Breast epithelium (tissue), 4 donors: Measurements from ENCODE around the gene ARNT2. TPM values are rescaled to one million over a fixed set of nuclear protein-coding genes. Genes with fewer than 3 reads are reported as not detected.

ENCODE experiments used
- DNase-seq, 2 donors: peaks; one replicate each; pipeline ENCODE4 v3.0.0-alpha.2; 2019; ENCODE audit warnings: low spot score in 2 of 2
- H3K27ac ChIP-seq, 2 donors: fragments of 200-600 bp; sonication (generic) in 1 of 2; one replicate each; pipeline ENCODE4 v1.5.1; 2016 to 2019; ENCODE audit warnings: mild to moderate bottlenecking in 1 of 2
- H3K27me3 ChIP-seq, 2 donors: fragments of 200-600 bp; sonication (generic) in 1 of 2; one replicate each; pipeline versions ENCODE4 v1.5.1 to v1.6.0; 2017 to 2019; ENCODE audit warnings: control low read depth in 1 of 2, mild to moderate bottlenecking in 1 of 2
- H3K36me3 ChIP-seq: fragments of 200-600 bp; one replicate; pipeline ENCODE4 v1.5.1; 2019
- H3K4me1 ChIP-seq, 2 donors: fragments of 200-600 bp; sonication (generic); one replicate each; pipeline ENCODE4 v1.5.1; 2016 to 2019; ENCODE audit warnings: control low read depth in 1 of 2
- H3K4me3 ChIP-seq, 3 donors: fragments of 200-600 bp; sonication (generic); 1 replicate in 2 of 3; 2 replicates in 1 of 3; pipeline ENCODE4 v1.5.1; 2016 to 2019; ENCODE audit warnings: mild to moderate bottlenecking in 3 of 3, moderate library complexity in 2 of 3
- H3K9me3 ChIP-seq, 2 donors: fragments of 200-600 bp; sonication (generic) in 1 of 2; one replicate each; pipeline ENCODE4 v1.5.1; 2016 to 2019; ENCODE audit warnings: control low read depth in 1 of 2
- CTCF ChIP-seq, 3 donors: fragments of 450-650 bp; IDR thresholded peaks; one replicate each; pipeline ENCODE4 v1.5.1; 2016 to 2017; ENCODE audit warnings: antibody characterized with exemption in 3 of 3, mild to moderate bottlenecking in 3 of 3, moderate library complexity in 3 of 3
- POLR2A ChIP-seq: fragments of 450-650 bp; IDR thresholded peaks from one replicate; pipeline ENCODE4 v1.6.1; 2016; ENCODE audit warnings: antibody characterized with exemption, mild to moderate bottlenecking, moderate library complexity
- POLR2AphosphoS5 ChIP-seq, 3 donors: sonication (generic); formaldehyde crosslinking; IDR thresholded peaks; one replicate each; pipeline ENCODE4 v1.6.1; 2017; ENCODE audit warnings: antibody characterized with exemption in 3 of 3
- intact Hi-C: fragments of 100-400 bp; cut with DNase I; formaldehyde crosslinking; loops from one replicate; pipeline ENCODE4 v1.15.1; 2023; ENCODE audit warnings: low total_unique reads
- total RNA-seq, 3 donors: library from RNA; depleted of rRNA; stranded (reverse); fragments of >200 nt; gene quantifications; one replicate each; pipeline ENCODE4 v1.1.0, GENCODE V29; 2016

Gene ARNT2
- total RNA-seq, 3 donors from 2014 or later: 5.9 to 8.5 (median 7.0) TPM

- TF ChIP-seq CTCF (IDR thresholded peaks at IDR 0.05): no peak
- TF ChIP-seq POLR2A: no peak
- TF ChIP-seq POLR2AphosphoS5 (IDR thresholded peaks at IDR 0.05): no peak
- no peaks in the 10 kb centered on the region for H3K27me3 ChIP-seq
- H3K9me3 ChIP-seq: peaks cover 0 to 6% of the 10 kb centered on the region in 2 donors
- intact Hi-C loops: no loop called here
- no peaks in the 10 kb centered on the region for H3K36me3 ChIP-seq
- no peaks in the 10 kb centered on the region for H3K4me1 ChIP-seq
- no peak overlapping the region for H3K27ac ChIP-seq
- H3K4me3 ChIP-seq: no peak overlapping the region
- no peak for DNase-seq
Measured at GRCh38 chr15:80475572-80475971, 71.4 kb downstream of the ARNT2 start.

GRCh38 chr15:80476036-80476435 lies 71.9 kb downstream of the ARNT2 start:
- no peak overlapping the region for H3K4me3 ChIP-seq
- H3K9me3 ChIP-seq: peaks cover 0 to 6% of the 10 kb centered on the region in 2 donors
- H3K27ac ChIP-seq: no peak overlapping the region
- H3K4me1 ChIP-seq: no peaks in the 10 kb centered on the region
- no peaks in the 10 kb centered on the region for H3K36me3 ChIP-seq
- DNase-seq: no peak
- intact Hi-C loops: no loop called here
- TF ChIP-seq POLR2AphosphoS5 (IDR thresholded peaks at IDR 0.05) (no peak), POLR2A (no peak), CTCF (IDR thresholded peaks at IDR 0.05) (no peak)
- no peaks in the 10 kb centered on the region for H3K27me3 ChIP-seq

DNA sequence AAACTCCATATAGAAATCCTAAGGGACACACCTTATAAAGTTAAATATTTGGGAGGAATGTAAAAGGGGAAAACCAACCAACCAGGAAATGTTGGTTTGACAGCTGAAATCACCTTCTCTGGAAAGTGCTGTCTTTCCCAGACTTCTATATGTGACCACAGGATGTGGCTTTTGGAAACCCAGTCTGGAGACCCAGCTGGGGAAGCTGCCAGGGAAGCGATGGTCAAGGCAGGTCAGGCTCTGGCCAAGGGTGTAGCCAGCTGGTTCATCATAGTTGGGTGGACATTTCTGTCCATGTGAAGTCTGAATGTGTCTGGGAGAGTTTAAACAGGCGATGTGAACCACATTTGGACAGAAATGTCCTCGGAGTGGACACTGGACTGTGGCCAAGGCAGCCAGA lies 73.9 kb downstream of the ARNT2 start:
- H3K27ac ChIP-seq: no peak overlapping the region
- no peaks in the 10 kb centered on the region for H3K27me3 ChIP-seq
- H3K4me3 ChIP-seq: no peak overlapping the region
- DNase-seq: no peak
- H3K9me3 ChIP-seq: peaks cover 0 to 6% of the 10 kb centered on the region in 2 donors
- H3K4me1 ChIP-seq: no peaks in the 10 kb centered on the region
- no peaks in the 10 kb centered on the region for H3K36me3 ChIP-seq
- intact Hi-C loops: no loop called here
- TF ChIP-seq POLR2A (no peak), CTCF (IDR thresholded peaks at IDR 0.05) (no peak), POLR2AphosphoS5 (IDR thresholded peaks at IDR 0.05) (no peak)

GRCh38 chr15:80479191-80479590 lies 75.0 kb downstream of the ARNT2 start:
- Histone ChIP-seq H3K36me3 (no peaks in the 10 kb centered on the region), H3K27ac (peak overlapping the region; percentile 41 to 61), H3K4me1 (no peaks in the 10 kb centered on the region), H3K4me3 (no peak overlapping the region), H3K9me3 (peaks cover 0 to 6% of the 10 kb centered on the region in 2 donors), H3K27me3 (no peaks in the 10 kb centered on the region)
- no peak for DNase-seq
- TF ChIP-seq POLR2A: no peak
- TF ChIP-seq POLR2AphosphoS5 (IDR thresholded peaks at IDR 0.05): no peak
- TF ChIP-seq CTCF (IDR thresholded peaks at IDR 0.05): no peak
- intact Hi-C loops: no loop called here

DNA sequence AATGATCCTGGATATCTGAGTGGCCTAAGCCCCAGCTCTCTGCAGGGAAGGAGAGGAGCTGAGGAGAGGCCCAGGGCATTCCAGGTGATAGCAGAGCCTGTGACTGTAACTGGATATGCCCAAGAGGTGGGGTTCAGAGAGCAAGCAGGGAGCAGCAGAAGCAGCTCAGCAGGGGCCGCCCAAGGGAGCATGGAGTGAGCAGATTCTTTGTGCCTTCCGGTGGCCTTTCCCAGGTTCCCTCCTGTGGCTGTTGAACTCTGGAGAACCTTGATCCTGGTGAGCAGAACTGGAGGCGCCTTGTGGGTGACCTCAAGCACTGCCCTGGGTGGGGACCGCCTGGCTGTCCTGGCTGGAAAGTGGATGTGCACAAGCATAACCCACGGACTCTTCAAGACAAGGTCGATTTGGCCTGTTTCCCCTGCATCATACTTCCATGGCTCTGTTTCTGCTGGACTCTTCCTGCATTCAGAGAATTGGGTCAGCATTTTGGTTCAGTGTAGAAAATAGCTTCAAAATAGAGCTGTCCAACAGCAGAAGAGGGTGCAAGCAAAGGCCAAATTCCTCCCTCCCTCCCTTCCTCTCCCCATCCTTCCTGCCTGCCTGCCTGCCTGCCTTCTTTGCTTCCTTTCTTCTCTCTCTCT lies 76.1 kb downstream of the ARNT2 start:
- peaks cover 0 to 3% of the 10 kb centered on the region in 2 donors for H3K9me3 ChIP-seq

More for the DNA sequence above, 76.1 kb downstream of the ARNT2 start:
- intact Hi-C loops: no loop called here
- no peaks in the 10 kb centered on the region for H3K27me3 ChIP-seq
- DNase-seq: no peak
- H3K4me1 ChIP-seq: no peaks in the 10 kb centered on the region
- peak overlapping the region; percentile 41 to 61 for H3K27ac ChIP-seq
- no peak for TF ChIP-seq POLR2AphosphoS5 (IDR thresholded peaks at IDR 0.05)
- no peak for TF ChIP-seq CTCF (IDR thresholded peaks at IDR 0.05)
- no peak for TF ChIP-seq POLR2A
- H3K36me3 ChIP-seq: no peaks in the 10 kb centered on the region
- no peak overlapping the region for H3K4me3 ChIP-seq
